Measurements from ENCODE around the gene HSPB7.

GRCh38 chr1:15973772-15974171, 44.1 kb downstream of the HSPB7 start:
- TF ChIP-seq POLR2A (IDR thresholded peaks at IDR 0.05) (no peak), CTCF (IDR thresholded peaks at IDR 0.05) (no peak)

All from prostate gland (tissue), 2 donors.